Mesodermal cell (in vitro differentiated cells): ENCODE results near the gene MLIP.

Experiments
- H3K27ac ChIP-seq: 2 replicates; pipeline ENCODE4 v1.7.0; 2013; ENCODE audit warnings: mild to moderate bottlenecking, low read depth, low read length, moderate library complexity; ENCODE audit not compliant: severe bottlenecking
- H3K36me3 ChIP-seq: 2 replicates; pipeline ENCODE4 v1.7.1; 2013; ENCODE audit warnings: mild to moderate bottlenecking, low read length, moderate library complexity; ENCODE audit not compliant: control insufficient read depth, insufficient read depth
- H3K4me1 ChIP-seq: one replicate; pipeline ENCODE4 v1.7.1; 2013; ENCODE audit warnings: mild to moderate bottlenecking, low read length; ENCODE audit not compliant: insufficient read depth, control insufficient read depth, poor library complexity, severe bottlenecking
- H3K4me3 ChIP-seq: 2 replicates; pipeline ENCODE4 v1.7.0; 2013; ENCODE audit warnings: low read length, control low read depth, mild to moderate bottlenecking; ENCODE audit not compliant: insufficient read depth, poor library complexity, severe bottlenecking; ENCODE audit errors: extremely low read depth
- H3K9me3 ChIP-seq: 2 replicates; pipeline ENCODE4 v1.7.1; 2013; ENCODE audit warnings: mild to moderate bottlenecking, low read length, moderate library complexity; ENCODE audit not compliant: control insufficient read depth
- WGBS, 2 experiments: methylation state at CpG; one replicate each; pipeline ENCODE4 v1.1.5; 2013; ENCODE audit warnings: missing lambda C conversion rate in 2 of 2; ENCODE audit not compliant: insufficient coverage in 2 of 2; 5-methylcytosine and 5-hydroxymethylcytosine counted together

The MLIP gene

GRCh38 chr6:54095723-54096122 is 15.5 kb upstream of the MLIP start:
- Histone ChIP-seq H3K27ac (no peak overlapping the region), H3K4me1 (no peaks in the 10 kb centered on the region), H3K4me3 (no peak overlapping the region), H3K9me3 (no peaks in the 10 kb centered on the region), H3K36me3 (no peaks in the 10 kb centered on the region)
- 87 to 91% methylated on average over 1 to 3 of the region's 4 CpGs for WGBS, 2 experiments

GRCh38 chr6:54096811-54097210 is 14.4 kb upstream of the MLIP start:
- Histone ChIP-seq H3K27ac (no peak overlapping the region), H3K4me3 (no peak overlapping the region), H3K9me3 (no peaks in the 10 kb centered on the region), H3K4me1 (no peaks in the 10 kb centered on the region), H3K36me3 (no peaks in the 10 kb centered on the region)
- 89 to 100% methylated on average over 3 of the region's 3 CpGs for WGBS, 2 experiments

DNA sequence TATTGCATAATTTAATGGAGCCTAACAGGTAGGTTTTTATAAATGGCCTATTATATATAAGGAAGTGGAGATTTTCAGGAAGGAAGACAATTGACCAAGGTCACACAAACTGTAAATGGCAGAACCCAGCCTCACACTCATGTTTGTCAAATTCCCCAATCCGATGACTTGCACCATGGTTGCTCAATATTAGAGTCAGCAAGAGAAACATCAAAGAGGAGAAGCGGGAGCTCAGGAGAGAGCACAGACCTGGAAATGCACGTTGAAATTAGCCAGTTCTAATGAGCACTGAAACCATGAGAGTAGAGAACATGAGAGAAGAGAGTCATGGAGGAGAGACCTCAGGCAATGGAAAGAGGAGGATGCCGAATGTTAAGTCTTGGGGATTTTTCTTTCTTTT is 13.5 kb upstream of the MLIP start:
- 61 to 89% methylated on average over 2 to 3 of the region's 4 CpGs for WGBS, 2 experiments
- Histone ChIP-seq H3K4me3 (no peak overlapping the region), H3K36me3 (no peaks in the 10 kb centered on the region), H3K27ac (no peak overlapping the region), H3K9me3 (no peaks in the 10 kb centered on the region), H3K4me1 (no peaks in the 10 kb centered on the region)

GRCh38 chr6:54098450-54099044 is 12.7 kb upstream of the MLIP start:
- Histone ChIP-seq H3K9me3 (no peaks in the 10 kb centered on the region), H3K27ac (no peak overlapping the region), H3K36me3 (no peaks in the 10 kb centered on the region), H3K4me1 (no peaks in the 10 kb centered on the region), H3K4me3 (no peak overlapping the region)
- WGBS, 2 experiments = 97 to 100% methylated on average over 2 to 3 of the region's 6 CpGs

GRCh38 chr6:54099225-54099624 is 12.0 kb upstream of the MLIP start:
- Histone ChIP-seq H3K27ac (no peak overlapping the region), H3K36me3 (no peaks in the 10 kb centered on the region), H3K4me1 (no peaks in the 10 kb centered on the region), H3K9me3 (no peaks in the 10 kb centered on the region), H3K4me3 (no peak overlapping the region)
- no CpG with 5 or more reads among the region's 3 CpGs for WGBS, 2 experiments

DNA sequence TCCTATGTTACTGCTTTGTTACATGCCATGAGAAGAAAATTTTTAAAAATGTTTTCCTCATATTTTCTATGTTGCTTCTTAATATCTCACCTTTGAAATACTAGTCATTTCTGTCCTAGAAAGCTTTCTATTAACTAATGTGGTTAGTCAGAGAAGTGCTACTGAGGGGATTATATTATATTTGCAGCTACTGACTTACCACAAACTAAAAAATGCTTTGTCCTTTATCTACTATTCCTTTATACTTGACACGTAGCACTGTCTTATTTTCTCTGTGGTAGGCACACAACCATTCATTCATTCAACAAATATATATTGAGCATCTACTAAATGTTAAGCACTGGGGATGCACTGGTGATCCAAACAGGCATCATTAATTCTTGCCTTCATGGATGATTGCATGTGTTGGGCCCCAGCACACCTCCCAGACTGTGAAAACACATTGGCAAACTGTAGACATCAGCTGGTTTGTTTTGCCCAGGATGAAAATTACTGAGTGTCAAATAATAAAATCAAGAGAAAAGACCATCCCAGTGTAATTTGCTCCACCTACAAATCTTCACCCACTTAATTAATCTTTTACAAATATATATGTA is 10.7 kb upstream of the MLIP start:
- no peaks in the 10 kb centered on the region for H3K4me1 ChIP-seq
- WGBS, 2 experiments = 100% methylated on average over 1 of the region's 1 CpG; no CpG with 5 or more reads in 1 of the 2 experiments
- no peak overlapping the region for H3K4me3 ChIP-seq
- H3K9me3 ChIP-seq = no peaks in the 10 kb centered on the region
- H3K27ac ChIP-seq = no peak overlapping the region
- H3K36me3 ChIP-seq = no peaks in the 10 kb centered on the region

GRCh38 chr6:54102238-54102637 is 9.0 kb upstream of the MLIP start:
- Histone ChIP-seq H3K4me1 (no peaks in the 10 kb centered on the region), H3K27ac (no peak overlapping the region), H3K36me3 (no peaks in the 10 kb centered on the region), H3K4me3 (no peak overlapping the region), H3K9me3 (no peaks in the 10 kb centered on the region)
- no CpG with 5 or more reads among the region's 1 CpG for WGBS, 2 experiments

- Histone ChIP-seq H3K27ac (no peak overlapping the region), H3K9me3 (no peaks in the 10 kb centered on the region), H3K36me3 (no peaks in the 10 kb centered on the region), H3K4me3 (no peak overlapping the region), H3K4me1 (no peaks in the 10 kb centered on the region)
- 60% methylated on average over 2 of the region's 3 CpGs; no CpG with 5 or more reads in 1 of the 2 experiments for WGBS, 2 experiments
These were observed 7.7 kb upstream of the MLIP start for GRCh38 chr6:54103497-54103896.

GRCh38 chr6:54106727-54107126 is 4.5 kb upstream of the MLIP start:
- H3K4me3 ChIP-seq = no peak overlapping the region
- H3K4me1 ChIP-seq = no peaks in the 10 kb centered on the region
- H3K9me3 ChIP-seq = no peaks in the 10 kb centered on the region
- no peak overlapping the region for H3K27ac ChIP-seq
- H3K36me3 ChIP-seq = no peaks in the 10 kb centered on the region

DNA sequence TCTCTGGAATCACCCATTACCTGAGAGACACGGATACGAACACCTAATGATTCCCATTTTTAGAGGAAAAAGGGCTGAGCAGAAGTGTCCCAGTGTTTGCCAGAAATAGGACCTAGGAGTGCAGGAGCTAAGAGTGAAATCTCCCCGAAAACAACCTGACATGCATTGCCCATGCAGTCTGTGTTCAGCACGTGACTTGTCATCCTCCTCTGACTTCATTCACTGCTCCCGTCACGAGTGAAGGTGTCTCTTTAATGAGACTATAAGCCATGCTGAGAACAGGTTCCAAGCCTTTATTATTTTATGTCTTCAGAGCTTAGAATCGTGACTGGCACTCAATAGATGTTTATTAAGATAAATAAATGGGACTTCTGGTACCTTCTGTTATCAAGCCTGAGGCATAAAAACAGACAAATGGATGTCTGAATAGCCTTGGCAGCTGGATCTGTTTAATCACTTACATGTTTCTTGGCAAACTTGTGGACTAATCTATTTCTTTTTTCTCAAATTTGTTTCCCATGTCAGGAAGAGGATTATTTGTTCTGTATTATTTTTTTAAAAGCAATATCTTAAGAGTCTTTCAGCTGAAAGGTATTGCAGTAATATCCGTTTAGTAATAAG is 3.7 kb upstream of the MLIP start:
- Histone ChIP-seq H3K4me1 (no peaks in the 10 kb centered on the region), H3K36me3 (no peaks in the 10 kb centered on the region), H3K27ac (no peak overlapping the region), H3K4me3 (no peak overlapping the region), H3K9me3 (no peaks in the 10 kb centered on the region)
- WGBS, 2 experiments = 87 to 93% methylated on average over 5 to 6 of the region's 8 CpGs

DNA sequence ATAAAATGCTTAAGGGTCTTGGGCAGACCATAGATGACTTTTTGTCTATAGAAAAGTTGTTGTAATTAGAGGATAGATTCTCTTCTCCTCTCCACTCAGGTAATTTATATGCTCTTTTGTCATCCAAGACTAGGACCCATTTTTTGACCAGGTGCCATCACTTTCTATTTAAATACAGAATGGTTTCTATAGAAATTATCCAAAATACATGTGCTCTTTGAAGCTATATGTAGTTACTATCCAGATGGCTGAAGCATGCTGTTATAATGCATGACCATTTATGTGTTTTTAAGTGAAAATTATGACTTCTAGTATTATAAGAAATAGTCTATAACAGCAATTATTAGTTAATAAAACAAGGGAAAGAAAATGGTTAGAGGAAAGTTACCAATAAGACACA is 3.0 kb upstream of the MLIP start:
- Histone ChIP-seq H3K27ac (no peak overlapping the region), H3K9me3 (no peaks in the 10 kb centered on the region), H3K4me3 (no peak overlapping the region), H3K36me3 (no peaks in the 10 kb centered on the region), H3K4me1 (no peaks in the 10 kb centered on the region)
